Left ventricle myocardium inferior (tissue), 1 donor: ENCODE measurements around the gene ASPDH. TPM values are rescaled to one million over a fixed set of nuclear protein-coding genes. Genes with fewer than 3 reads are reported as not detected.
"Not testable (repeated sequence)": the region's sequence is repeated elsewhere in the genome, so short reads cannot be mapped to it uniquely, and the experiment has no call there.

ENCODE experiments used
- DNase-seq: peaks from one replicate; pipeline ENCODE4 v3.0.0-alpha.2; 2020
- H3K27ac ChIP-seq: fragments of 200-600 bp; replicated peaks from 2 replicates; pipeline ENCODE4 v1.8.0; 2021
- H3K27me3 ChIP-seq: fragments of 200-600 bp; 2 replicates; pipeline ENCODE4 v1.8.0; 2021; ENCODE audit warnings: low read depth
- H3K36me3 ChIP-seq: fragments of 200-600 bp; 2 replicates; pipeline ENCODE4 v1.8.0; 2021
- H3K4me1 ChIP-seq: fragments of 200-600 bp; 2 replicates; pipeline ENCODE4 v1.8.0; 2021
- H3K4me3 ChIP-seq: fragments of 200-600 bp; 2 replicates; pipeline ENCODE4 v1.8.0; 2021; ENCODE audit warnings: mild to moderate bottlenecking, moderate library complexity
- H3K9me3 ChIP-seq: fragments of 200-600 bp; replicated peaks from 2 replicates; pipeline ENCODE4 v1.8.0; 2021
- intact Hi-C: fragments of 100-400 bp; cut with micrococcal nuclease; formaldehyde crosslinking; loops from one replicate; pipeline ENCODE4 v1.11.0; 2022
- total RNA-seq: library from RNA; stranded (reverse); fragmentation: NEBNext Ultra II Directional; extraction: Animal tissue kit (Norgen Biotek cat#: 25700); gene quantifications from one replicate; pipeline ENCODE4 v1.2.1, GENCODE V29; 2021
- TF ChIP-seq, protein P1 (sequence below): fragments of 200-600 bp; IDR thresholded peaks from 2 replicates; pipeline ENCODE4 v1.8.0; 2021; ENCODE audit warnings: antibody characterized with exemption, mild to moderate bottlenecking, borderline replicate concordance
- donor health status: DM: no; HTN: yes; CAD: no; lungs with severe emphysema.

Gene ASPDH
- total RNA-seq, 1 donor from 2014 or later = not detected

DNA sequence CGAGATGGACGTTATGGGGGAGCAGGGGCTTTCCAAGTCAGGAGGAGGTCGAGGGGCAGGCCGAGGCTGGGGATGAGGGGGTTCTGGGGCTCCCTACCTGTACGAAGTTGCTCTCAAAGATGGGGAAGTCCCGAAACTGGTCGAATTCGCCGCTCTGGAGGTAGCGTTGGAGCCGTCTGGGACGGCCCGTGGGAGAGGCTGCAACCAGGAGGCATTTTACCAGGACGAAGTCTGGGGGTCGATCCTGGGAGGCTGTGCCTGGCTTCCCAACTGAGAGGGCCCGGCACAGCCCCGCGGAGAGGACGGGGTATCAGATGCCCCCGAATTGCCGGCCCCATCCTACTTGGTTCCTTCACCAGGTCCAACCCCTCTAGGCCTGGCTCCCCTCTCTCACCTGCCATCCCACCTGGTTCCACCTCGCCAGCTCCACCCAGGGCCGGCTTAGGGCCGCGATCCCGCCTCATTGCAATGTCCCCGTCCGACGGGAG lies 37.9 kb downstream of the ASPDH start:
- H3K4me3 ChIP-seq = peak overlapping the region; percentile 73

DNA sequence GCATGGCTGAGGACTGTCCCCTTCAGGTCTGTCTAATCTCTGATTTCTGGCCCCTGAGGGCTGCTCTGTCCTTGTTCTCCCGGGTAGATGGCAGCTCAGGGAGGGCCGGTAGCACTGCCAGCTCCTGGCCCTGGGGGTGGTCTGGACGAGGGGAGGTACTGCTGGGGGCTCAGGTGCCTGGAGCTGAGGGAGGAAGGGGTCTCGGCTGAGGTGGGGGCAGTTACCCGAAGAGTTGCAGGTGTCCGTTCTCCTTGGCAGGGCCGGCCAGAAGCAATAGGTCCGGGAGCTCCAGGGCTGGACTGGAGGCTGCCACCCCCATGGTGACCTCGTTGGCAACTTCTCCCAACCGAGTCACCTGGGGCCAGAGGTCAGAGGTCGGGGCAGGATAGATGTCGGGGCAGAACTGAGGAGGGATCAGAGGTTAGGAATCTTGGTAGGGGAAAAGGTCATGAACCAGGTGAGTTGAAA lies 38.6 kb downstream of the ASPDH start:
- H3K36me3 ChIP-seq = peaks cover 22% of the 10 kb centered on the region
- no peaks in the 10 kb centered on the region for H3K9me3 ChIP-seq
- H3K27me3 ChIP-seq = no peaks in the 10 kb centered on the region
- H3K27ac ChIP-seq = no peak overlapping the region
- peaks cover 32% of the 10 kb centered on the region for H3K4me1 ChIP-seq
- no peak for DNase-seq
- TF ChIP-seq, protein P1, sequence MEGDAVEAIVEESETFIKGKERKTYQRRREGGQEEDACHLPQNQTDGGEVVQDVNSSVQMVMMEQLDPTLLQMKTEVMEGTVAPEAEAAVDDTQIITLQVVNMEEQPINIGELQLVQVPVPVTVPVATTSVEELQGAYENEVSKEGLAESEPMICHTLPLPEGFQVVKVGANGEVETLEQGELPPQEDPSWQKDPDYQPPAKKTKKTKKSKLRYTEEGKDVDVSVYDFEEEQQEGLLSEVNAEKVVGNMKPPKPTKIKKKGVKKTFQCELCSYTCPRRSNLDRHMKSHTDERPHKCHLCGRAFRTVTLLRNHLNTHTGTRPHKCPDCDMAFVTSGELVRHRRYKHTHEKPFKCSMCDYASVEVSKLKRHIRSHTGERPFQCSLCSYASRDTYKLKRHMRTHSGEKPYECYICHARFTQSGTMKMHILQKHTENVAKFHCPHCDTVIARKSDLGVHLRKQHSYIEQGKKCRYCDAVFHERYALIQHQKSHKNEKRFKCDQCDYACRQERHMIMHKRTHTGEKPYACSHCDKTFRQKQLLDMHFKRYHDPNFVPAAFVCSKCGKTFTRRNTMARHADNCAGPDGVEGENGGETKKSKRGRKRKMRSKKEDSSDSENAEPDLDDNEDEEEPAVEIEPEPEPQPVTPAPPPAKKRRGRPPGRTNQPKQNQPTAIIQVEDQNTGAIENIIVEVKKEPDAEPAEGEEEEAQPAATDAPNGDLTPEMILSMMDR = no peak
- intact Hi-C loops = no loop called here
- no peak overlapping the region for H3K4me3 ChIP-seq

More for the DNA sequence above, 37.9 kb downstream of the ASPDH start:
- intact Hi-C loops = no loop called here
- peak overlapping the region; percentile 64 for H3K27ac ChIP-seq
- no peak for DNase-seq
- TF ChIP-seq, protein P1 = no peak
- H3K4me1 ChIP-seq = peaks cover 32% of the 10 kb centered on the region
- H3K36me3 ChIP-seq = peaks cover 29% of the 10 kb centered on the region
- H3K9me3 ChIP-seq = no peaks in the 10 kb centered on the region
- H3K27me3 ChIP-seq = no peaks in the 10 kb centered on the region

DNA sequence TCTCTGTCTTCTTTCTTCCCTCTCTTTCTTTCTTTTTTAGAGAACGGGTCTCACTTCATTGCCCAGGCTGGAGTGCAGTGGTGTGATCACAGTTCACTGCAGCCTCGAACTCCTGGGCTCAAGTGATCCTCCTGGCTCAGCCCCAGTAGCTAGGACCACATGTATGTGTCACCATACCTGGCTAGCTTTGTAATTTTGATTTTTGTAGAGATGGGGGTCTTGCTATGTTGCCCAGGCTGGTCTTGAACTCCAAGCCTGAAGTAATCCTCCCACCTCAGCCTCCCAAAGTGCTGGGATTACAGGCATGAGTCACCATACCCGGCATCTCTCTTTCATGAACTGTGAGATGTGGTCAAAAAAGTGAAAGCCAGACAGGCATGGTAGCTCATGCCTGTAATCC lies 40.4 kb downstream of the ASPDH start:
- H3K27ac ChIP-seq, DNase-seq, intact Hi-C loops: not testable (repeated sequence)

DNA sequence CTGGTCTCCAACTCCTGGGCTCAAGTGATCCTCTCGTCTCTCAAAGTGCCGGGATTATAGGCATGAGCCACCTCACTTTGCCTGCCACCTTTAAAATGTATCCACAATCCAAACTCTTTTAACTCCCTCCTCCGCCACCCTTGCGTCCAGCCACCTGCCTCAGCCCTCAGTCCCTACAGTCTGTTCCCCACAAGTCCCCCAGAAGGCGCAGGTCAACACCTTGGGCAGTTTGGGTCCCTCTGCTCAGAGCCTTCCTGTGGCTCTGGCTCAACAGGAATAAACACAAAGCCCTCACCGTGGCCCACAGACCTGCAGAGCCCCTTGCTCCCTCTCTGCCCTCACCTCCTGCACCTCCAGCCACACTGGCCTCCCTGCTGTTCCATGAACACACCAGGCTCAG lies 44.9 kb downstream of the ASPDH start:
- TF ChIP-seq, protein P1 = no peak
- Histone ChIP-seq H3K4me3 (no peak overlapping the region), H3K27ac (no peak overlapping the region), H3K36me3 (no peaks in the 10 kb centered on the region), H3K4me1 (no peaks in the 10 kb centered on the region), H3K27me3 (peaks cover 32% of the 10 kb centered on the region), H3K9me3 (no peaks in the 10 kb centered on the region)
- intact Hi-C loops = no loop called here
- DNase-seq = no peak

More for the DNA sequence above, 40.4 kb downstream of the ASPDH start:
- H3K4me1 ChIP-seq = peaks cover 20% of the 10 kb centered on the region
- H3K27me3 ChIP-seq, H3K4me3 ChIP-seq, H3K36me3 ChIP-seq, H3K9me3 ChIP-seq: not testable (repeated sequence)

DNA sequence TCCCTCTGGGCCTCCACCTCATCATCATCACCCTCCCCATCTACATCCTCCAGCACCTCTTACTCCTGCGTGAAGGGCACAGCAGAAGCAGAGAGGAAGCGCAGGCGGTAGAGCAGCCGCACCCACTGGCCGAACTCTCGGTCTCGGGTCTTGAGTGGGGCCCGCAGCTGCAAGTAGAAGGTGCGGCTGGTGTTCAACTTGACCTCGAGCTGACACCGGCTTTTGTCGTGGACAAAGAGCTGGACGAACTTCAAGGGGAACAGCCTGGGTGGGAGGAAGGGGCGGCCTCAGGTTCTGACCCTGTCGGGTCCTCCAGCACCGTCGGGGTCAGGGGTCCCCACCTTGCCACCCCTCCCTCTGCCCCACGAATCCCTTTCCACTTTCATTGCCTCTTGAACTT lies 46.1 kb downstream of the ASPDH start:
- Histone ChIP-seq H3K27me3 (peaks cover 37% of the 10 kb centered on the region), H3K9me3 (no peaks in the 10 kb centered on the region), H3K27ac (no peak overlapping the region), H3K36me3 (no peaks in the 10 kb centered on the region), H3K4me3 (no peak overlapping the region), H3K4me1 (no peaks in the 10 kb centered on the region)
- intact Hi-C loops = no loop called here
- TF ChIP-seq, protein P1 = no peak
- no peak for DNase-seq

DNA sequence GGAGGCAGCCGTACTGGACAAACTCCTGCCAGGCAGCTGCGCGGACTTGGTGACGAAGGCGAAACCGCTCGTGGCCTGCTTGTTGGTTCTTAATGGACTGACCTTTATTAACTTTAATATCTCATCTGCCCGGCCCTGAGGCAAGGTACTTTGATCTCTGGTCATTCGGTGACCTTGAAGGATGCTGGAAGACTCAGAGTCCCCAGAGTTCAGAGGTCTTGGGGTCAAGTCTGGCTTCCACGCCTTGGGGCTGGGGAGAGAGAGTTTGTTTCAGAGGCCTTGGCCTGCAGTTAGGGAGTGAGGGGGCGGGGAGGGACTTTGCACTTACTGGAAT lies 47.0 kb downstream of the ASPDH start:
- H3K27ac ChIP-seq = no peak overlapping the region
- H3K4me3 ChIP-seq = no peak overlapping the region
- no peaks in the 10 kb centered on the region for H3K9me3 ChIP-seq
- DNase-seq = no peak
- no peaks in the 10 kb centered on the region for H3K4me1 ChIP-seq
- no peaks in the 10 kb centered on the region for H3K36me3 ChIP-seq
- TF ChIP-seq, protein P1 = no peak
- intact Hi-C loops = no loop called here
- peaks cover 46% of the 10 kb centered on the region for H3K27me3 ChIP-seq
